SU-DHL-6 (cell line): Measurements from ENCODE around the gene CHRNA4.

Source experiments
- H2AFZ ChIP-seq: fragments of 200-600 bp; sonication (generic); 2 replicates; pipeline ENCODE4 v1.6.1; 2014; ENCODE audit warnings: low read depth, mild to moderate bottlenecking, moderate library complexity, mixed read lengths, antibody characterized with exemption, low read length; ENCODE audit not compliant: severe bottlenecking
- H3F3A ChIP-seq: fragments of 200-600 bp; shearing (Covaris generic); 2 replicates; pipeline ENCODE4 v1.6.0; 2016; ENCODE audit warnings: antibody characterized with exemption, mild to moderate bottlenecking; ENCODE audit not compliant: insufficient read depth
- H3K27ac ChIP-seq: fragments of 200-600 bp; sonication (generic); 2 replicates; pipeline ENCODE4 v1.5.1; 2016; ENCODE audit warnings: low read depth, mild to moderate bottlenecking, low read length, moderate library complexity, mixed read lengths
- H3K27me3 ChIP-seq: fragments of 200-600 bp; sonication (generic), shearing (Covaris generic); 2 replicates; pipeline ENCODE4 v1.6.0; 2014; ENCODE audit warnings: mild to moderate bottlenecking, low read length
- H3K36me3 ChIP-seq: fragments of 200-600 bp; sonication (generic); 2 replicates; pipeline ENCODE4 v1.6.1; 2014; ENCODE audit warnings: mild to moderate bottlenecking, low read length, mixed read lengths
- H3K4me2 ChIP-seq: fragments of 300-600, 200-600 bp; shearing (Covaris generic), sonication (generic); 2 replicates; pipeline ENCODE4 v1.6.0; 2014; ENCODE audit warnings: low read length, low read depth, mild to moderate bottlenecking; ENCODE audit not compliant: poor library complexity, severe bottlenecking
- H3K4me3 ChIP-seq: fragments of 200-600 bp; sonication (generic); 2 replicates; pipeline ENCODE4 v1.5.1; 2014; ENCODE audit warnings: antibody characterized with exemption, low read length, mild to moderate bottlenecking, mixed read lengths; ENCODE audit not compliant: insufficient read depth, poor library complexity, severe bottlenecking
- H3K79me2 ChIP-seq: fragments of 200-600 bp; sonication (generic); 2 replicates; pipeline ENCODE4 v1.6.1; 2014; ENCODE audit warnings: mild to moderate bottlenecking, low read length, moderate library complexity; ENCODE audit not compliant: insufficient read depth
- H3K9ac ChIP-seq: fragments of 200-600 bp; sonication (generic); 2 replicates; pipeline ENCODE4 v1.7.0; 2014; ENCODE audit warnings: mild to moderate bottlenecking, low read length
- H3K9me2 ChIP-seq: fragments of 200-600 bp; sonication (generic); replicated peaks from 2 replicates; pipeline ENCODE4 v1.6.1; 2014; ENCODE audit warnings: low read length; ENCODE audit not compliant: insufficient read depth
- H3K9me3 ChIP-seq: fragments of 200-600 bp; sonication (generic); 2 replicates; pipeline ENCODE4 v1.6.1; 2014; ENCODE audit warnings: low read length, mixed read lengths; ENCODE audit not compliant: insufficient read depth
- H4K20me1 ChIP-seq: fragments of 200-600 bp; sonication (generic); 2 replicates; pipeline ENCODE4 v1.6.1; 2014; ENCODE audit warnings: low read depth, mild to moderate bottlenecking, antibody characterized with exemption, low read length, moderate library complexity, mixed read lengths
- EZH2phosphoT487 ChIP-seq: fragments of 200-600 bp; sonication (generic), shearing (Covaris generic); conservative IDR thresholded peaks from 2 replicates; pipeline ENCODE4 v1.6.1; 2018; ENCODE audit warnings: mild to moderate bottlenecking, antibody characterized with exemption, low read length, moderate library complexity, mixed read lengths
- TF ChIP-seq, protein P1 (sequence below): fragments of 200-600 bp; sonication (generic); IDR thresholded peaks from one replicate; pipeline ENCODE4 v1.5.1; 2017; ENCODE audit warnings: antibody characterized with exemption, mild to moderate bottlenecking, low read length, moderate library complexity; ENCODE audit not compliant: insufficient read depth, poor library complexity, severe bottlenecking

Gene CHRNA4

DNA sequence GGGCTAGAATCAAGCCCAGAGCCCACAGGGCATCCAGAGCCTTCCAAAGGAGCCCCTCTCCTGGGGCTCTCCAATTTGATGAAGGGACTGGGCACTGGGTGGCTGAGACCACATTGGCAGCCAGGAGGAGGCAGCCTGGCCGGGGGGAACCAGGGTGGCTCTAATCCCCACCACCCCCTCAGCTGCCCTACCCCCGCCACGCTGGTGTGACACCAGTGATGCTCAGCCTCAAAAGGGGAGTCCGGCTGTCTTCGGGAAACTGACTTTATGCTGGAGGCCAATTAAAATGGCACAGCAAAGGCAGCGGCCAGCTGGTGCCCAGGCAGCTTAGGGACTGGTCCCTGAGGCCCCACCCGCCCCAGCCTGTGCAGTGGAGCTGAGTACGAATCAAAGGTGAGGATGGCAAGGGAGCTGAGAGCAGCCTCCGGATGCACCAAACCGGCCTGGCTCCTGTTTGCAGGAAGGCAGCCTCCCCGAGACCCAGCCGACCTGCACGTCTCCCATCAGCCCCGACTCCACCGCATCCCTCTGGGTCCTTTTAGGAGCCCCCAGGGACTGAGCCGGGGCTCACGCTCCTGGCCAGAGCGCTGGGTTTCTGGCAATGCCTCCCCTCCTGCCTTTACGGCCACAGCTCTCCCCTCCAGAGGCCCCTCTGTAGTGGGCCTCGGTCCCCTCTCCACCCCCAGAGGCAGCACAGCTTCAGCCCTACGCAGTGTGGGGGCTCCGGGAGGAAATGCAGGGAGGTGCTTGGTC lies 28.5 kb downstream of the CHRNA4 start:
- no peaks in the 10 kb centered on the region for H3K27me3 ChIP-seq
- H3K36me3 ChIP-seq: no peaks in the 10 kb centered on the region
- TF ChIP-seq, protein P1, sequence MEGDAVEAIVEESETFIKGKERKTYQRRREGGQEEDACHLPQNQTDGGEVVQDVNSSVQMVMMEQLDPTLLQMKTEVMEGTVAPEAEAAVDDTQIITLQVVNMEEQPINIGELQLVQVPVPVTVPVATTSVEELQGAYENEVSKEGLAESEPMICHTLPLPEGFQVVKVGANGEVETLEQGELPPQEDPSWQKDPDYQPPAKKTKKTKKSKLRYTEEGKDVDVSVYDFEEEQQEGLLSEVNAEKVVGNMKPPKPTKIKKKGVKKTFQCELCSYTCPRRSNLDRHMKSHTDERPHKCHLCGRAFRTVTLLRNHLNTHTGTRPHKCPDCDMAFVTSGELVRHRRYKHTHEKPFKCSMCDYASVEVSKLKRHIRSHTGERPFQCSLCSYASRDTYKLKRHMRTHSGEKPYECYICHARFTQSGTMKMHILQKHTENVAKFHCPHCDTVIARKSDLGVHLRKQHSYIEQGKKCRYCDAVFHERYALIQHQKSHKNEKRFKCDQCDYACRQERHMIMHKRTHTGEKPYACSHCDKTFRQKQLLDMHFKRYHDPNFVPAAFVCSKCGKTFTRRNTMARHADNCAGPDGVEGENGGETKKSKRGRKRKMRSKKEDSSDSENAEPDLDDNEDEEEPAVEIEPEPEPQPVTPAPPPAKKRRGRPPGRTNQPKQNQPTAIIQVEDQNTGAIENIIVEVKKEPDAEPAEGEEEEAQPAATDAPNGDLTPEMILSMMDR: no peak
- TF ChIP-seq EZH2phosphoT487: no peak
- no peak overlapping the region for H3K9ac ChIP-seq
- H3K4me2 ChIP-seq: no peak overlapping the region
- no peaks in the 10 kb centered on the region for H4K20me1 ChIP-seq
- H3K4me3 ChIP-seq: no peak overlapping the region
- H3K27ac ChIP-seq: no peak overlapping the region
- no peaks in the 10 kb centered on the region for H3K79me2 ChIP-seq
- no peak overlapping the region for H2AFZ ChIP-seq
- H3K9me2 ChIP-seq: no peaks in the 10 kb centered on the region
- no peaks in the 10 kb centered on the region for H3K9me3 ChIP-seq
- H3F3A ChIP-seq: no peaks in the 10 kb centered on the region

DNA sequence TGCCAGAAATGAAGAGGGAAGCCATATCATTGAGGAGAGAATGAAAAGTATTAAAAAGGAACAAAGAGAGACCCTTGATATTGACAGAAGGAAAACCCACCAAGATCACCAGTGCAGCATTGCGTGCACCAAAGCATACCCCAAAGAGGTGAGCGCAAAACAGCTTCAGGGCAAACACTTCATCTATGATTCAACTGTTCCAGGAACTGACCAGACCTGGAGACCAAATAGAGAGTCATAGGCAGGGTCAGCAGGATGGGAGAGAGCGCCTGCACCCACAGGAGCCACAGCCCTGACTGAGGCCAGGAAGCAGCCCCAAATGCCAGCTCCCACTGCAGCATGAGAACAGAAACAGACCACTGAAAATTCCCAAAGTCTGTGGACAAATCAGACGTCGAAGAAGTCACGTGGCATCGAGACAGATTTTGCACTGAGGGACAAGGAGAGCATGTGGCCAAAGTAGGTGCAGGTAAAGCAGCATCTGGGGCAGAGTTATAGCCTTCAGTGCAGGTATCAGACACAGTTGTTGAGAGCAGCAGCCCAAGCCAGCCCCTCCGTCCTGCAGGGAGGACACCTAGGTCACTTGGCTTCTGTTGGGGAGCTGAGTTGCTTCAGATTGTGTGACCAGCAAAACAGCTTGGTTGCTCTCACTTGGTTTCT lies 29.3 kb downstream of the CHRNA4 start:
- no peaks in the 10 kb centered on the region for H3K79me2 ChIP-seq
- H4K20me1 ChIP-seq: no peaks in the 10 kb centered on the region
- no peaks in the 10 kb centered on the region for H3K27me3 ChIP-seq
- H3K36me3 ChIP-seq: no peaks in the 10 kb centered on the region
- H2AFZ ChIP-seq: no peak overlapping the region
- no peak overlapping the region for H3K9ac ChIP-seq
- H3K9me3 ChIP-seq: no peaks in the 10 kb centered on the region
- no peak overlapping the region for H3K27ac ChIP-seq
- H3K4me3 ChIP-seq: no peak overlapping the region
- H3K9me2 ChIP-seq: no peaks in the 10 kb centered on the region
- no peak overlapping the region for H3K4me2 ChIP-seq
- TF ChIP-seq, protein P1: no peak
- TF ChIP-seq EZH2phosphoT487: no peak
- peaks cover 4% of the 10 kb centered on the region; the same call in 1 of the 2 replicates for H3F3A ChIP-seq

DNA sequence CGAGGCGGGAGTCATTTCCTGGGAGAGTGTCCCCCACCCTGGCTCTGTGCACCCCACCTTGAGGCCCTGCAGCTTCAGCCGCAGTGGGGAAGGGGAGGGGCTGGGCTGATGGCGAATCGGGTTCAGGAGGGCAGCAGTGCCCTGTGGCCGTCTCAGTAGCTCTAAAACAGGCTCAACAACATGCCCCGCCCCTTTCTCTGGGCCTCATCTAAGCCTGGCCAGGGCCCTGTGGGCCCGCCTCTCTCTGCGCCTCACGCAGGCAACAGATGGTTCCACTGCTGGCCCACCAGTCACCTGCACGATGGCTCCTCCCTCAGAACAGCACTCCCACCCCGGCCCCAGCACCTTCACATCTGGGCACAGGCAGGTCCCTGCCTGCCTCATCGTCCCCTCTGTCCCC lies 30.2 kb downstream of the CHRNA4 start:
- H4K20me1 ChIP-seq: no peaks in the 10 kb centered on the region
- no peak overlapping the region for H3K4me3 ChIP-seq
- no peak overlapping the region for H2AFZ ChIP-seq
- no peaks in the 10 kb centered on the region for H3K27me3 ChIP-seq
- peaks cover 7% of the 10 kb centered on the region for H3F3A ChIP-seq
- H3K36me3 ChIP-seq: no peaks in the 10 kb centered on the region
- H3K4me2 ChIP-seq: no peak overlapping the region
- no peaks in the 10 kb centered on the region for H3K9me3 ChIP-seq
- H3K9ac ChIP-seq: no peak overlapping the region
- TF ChIP-seq EZH2phosphoT487: no peak
- TF ChIP-seq, protein P1: no peak
- H3K27ac ChIP-seq: no peak overlapping the region
- no peaks in the 10 kb centered on the region for H3K79me2 ChIP-seq
- H3K9me2 ChIP-seq: no peaks in the 10 kb centered on the region
